IMR-90 (cell line): Measurements from ENCODE around the gene PLA2G15. TPM values are rescaled to one million over a fixed set of nuclear protein-coding genes. Genes with fewer than 3 reads are reported as not detected.

Experiments
- ATAC-seq: fragments of 200-7000 bp; cut with Tn5 transposase; 2 replicates; pipeline ENCODE4 v1.9.1; 2020; ENCODE audit warnings: low read depth, mild to moderate bottlenecking, moderate library complexity
- BruUV-seq: library from RNA; stranded (reverse); fragments of 400-500 nt; replicated peaks from 2 replicates; lab custom pipeline; 2021; lab: Mats Ljungman, UMichigan
- CTCF ChIA-PET: fragments of 300-600 bp; formaldehyde crosslinking; extraction: SDS; loops from one replicate; lab custom pipeline; 2021; ENCODE audit warnings: antibody characterized with exemption; lab: Yijun Ruan, JAX
- POLR2A ChIA-PET: fragments of 300-600 bp; sonication (Branson Sonifier 250); formaldehyde crosslinking; loops from one replicate; lab custom pipeline; 2022; ENCODE audit warnings: antibody characterized with exemption; ENCODE audit not compliant: unreplicated experiment; lab: Charles Lee
- DNase-seq: peaks from one replicate; pipeline ENCODE4 v3.0.0; 2013
- H2AFZ ChIP-seq: replicated peaks from 2 replicates; pipeline ENCODE3; 2013; ENCODE audit warnings: low read length, mild to moderate bottlenecking; ENCODE audit not compliant: poor library complexity
- H2AK5ac ChIP-seq: 2 replicates; pipeline ENCODE4 v1.6.1; 2013; ENCODE audit warnings: low read depth, low read length, inconsistent platforms
- H2AK9ac ChIP-seq: replicated peaks from 2 replicates; pipeline ENCODE3; 2013; ENCODE audit warnings: mild to moderate bottlenecking, low read depth, low read length, moderate library complexity; ENCODE audit not compliant: poor library complexity
- H2BK120ac ChIP-seq: 2 replicates; pipeline ENCODE4 v1.6.1; 2013; ENCODE audit warnings: low read depth, low read length, inconsistent platforms
- H2BK15ac ChIP-seq: 3 replicates; pipeline ENCODE4 v1.6.1; 2013; ENCODE audit warnings: low read depth, low read length, inconsistent platforms
- H2BK20ac ChIP-seq: 2 replicates; pipeline ENCODE4 v1.6.1; 2013; ENCODE audit warnings: low read depth, mild to moderate bottlenecking, inconsistent platforms, low read length, moderate library complexity
- H2BK5ac ChIP-seq: 2 replicates; pipeline ENCODE4 v1.6.1; 2013; ENCODE audit warnings: mild to moderate bottlenecking, low read depth, low read length, inconsistent platforms; ENCODE audit not compliant: poor library complexity, severe bottlenecking
- H3K14ac ChIP-seq: replicated peaks from 2 replicates; pipeline ENCODE4 v1.6.1; 2013; ENCODE audit warnings: low read depth, low read length, inconsistent platforms
- H3K18ac ChIP-seq: 2 replicates; pipeline ENCODE4 v1.6.1; 2013; ENCODE audit warnings: low read depth, low read length, control low read depth
- H3K23ac ChIP-seq: 2 replicates; pipeline ENCODE4 v1.6.1; 2013; ENCODE audit warnings: low read depth, low read length, inconsistent platforms
- H3K27ac ChIP-seq: 2 replicates; pipeline ENCODE4 v1.5.1; 2013; ENCODE audit warnings: mild to moderate bottlenecking, control low read depth, low read length; ENCODE audit not compliant: insufficient read depth
- H3K27me3 ChIP-seq: 2 replicates; pipeline ENCODE4 v1.6.1; 2013; ENCODE audit warnings: low read length; ENCODE audit not compliant: control insufficient read depth, insufficient read depth
- H3K36me3 ChIP-seq: 2 replicates; pipeline ENCODE4 v1.6.1; 2013; ENCODE audit warnings: low read length, mixed read lengths; ENCODE audit not compliant: control insufficient read depth, insufficient read depth
- H3K4ac ChIP-seq: 2 replicates; pipeline ENCODE4 v1.6.1; 2013; ENCODE audit warnings: low read depth, low read length, inconsistent platforms
- H3K4me1 ChIP-seq: 2 replicates; pipeline ENCODE4 v1.6.1; 2013; ENCODE audit warnings: low read length, mixed read lengths; ENCODE audit not compliant: control insufficient read depth, insufficient read depth
- H3K4me2 ChIP-seq: 2 replicates; pipeline ENCODE4 v1.6.1; 2013; ENCODE audit warnings: low read depth, mild to moderate bottlenecking, control low read depth, low read length, moderate library complexity
- H3K4me3 ChIP-seq: 2 replicates; pipeline ENCODE4 v1.5.1; 2013; ENCODE audit warnings: low read depth, mild to moderate bottlenecking, control low read depth, low read length, moderate library complexity; ENCODE audit not compliant: insufficient read depth
- H3K56ac ChIP-seq: 2 replicates; pipeline ENCODE4 v1.6.1; 2013; ENCODE audit warnings: low read length, inconsistent platforms; ENCODE audit not compliant: insufficient read depth; ENCODE audit errors: extremely low read depth
- H3K79me1 ChIP-seq, 2 experiments: 2 replicates each; pipeline ENCODE4 v1.6.1; 2013; ENCODE audit warnings: low read length in 2 of 2, inconsistent platforms in 1 of 2, low read depth in 1 of 2
- H3K9ac ChIP-seq: 2 replicates; pipeline ENCODE4 v1.6.1; 2013; ENCODE audit warnings: low read depth, low read length, control low read depth
- H3K9me1 ChIP-seq: 2 replicates; pipeline ENCODE4 v1.6.1; 2013; ENCODE audit warnings: low read length, inconsistent platforms; ENCODE audit not compliant: insufficient read depth
- H3K9me3 ChIP-seq: 2 replicates; pipeline ENCODE4 v1.6.1; 2013; ENCODE audit warnings: low read length; ENCODE audit not compliant: control insufficient read depth, insufficient read depth
- H4K20me1 ChIP-seq: 2 replicates; pipeline ENCODE4 v1.6.1; 2013; ENCODE audit warnings: low read length, inconsistent platforms; ENCODE audit not compliant: insufficient read depth
- H4K5ac ChIP-seq: 2 replicates; pipeline ENCODE4 v1.6.1; 2013; ENCODE audit warnings: mild to moderate bottlenecking, low read depth, low read length, control low read depth
- H4K8ac ChIP-seq, 2 experiments: 2 replicates each; pipeline ENCODE4 v1.6.1; 2013; ENCODE audit warnings: low read depth in 2 of 2, low read length in 2 of 2, control low read depth in 1 of 2, inconsistent platforms in 1 of 2
- H4K91ac ChIP-seq: 2 replicates; pipeline ENCODE4 v1.6.1; 2013; ENCODE audit warnings: low read depth, low read length, inconsistent platforms; ENCODE audit not compliant: insufficient read depth
- BHLHE40 ChIP-seq: fragments of 150-350 bp; IDR thresholded peaks from 2 replicates; pipeline ENCODE4 v1.6.1; 2016; ENCODE audit warnings: mild to moderate bottlenecking, low read depth, low read length
- CEBPB ChIP-seq: IDR thresholded peaks from 2 replicates; pipeline ENCODE4 v1.6.1; 2012; ENCODE audit warnings: low read depth, low read length, improper control_type of control experiment
- ELK1 ChIP-seq: fragments of 150-350 bp; IDR thresholded peaks from 2 replicates; pipeline ENCODE4 v1.6.1; 2016; ENCODE audit warnings: low read depth, mild to moderate bottlenecking, low read length, moderate library complexity, borderline replicate concordance
- FOS ChIP-seq: fragments of 150-350 bp; IDR thresholded peaks from 2 replicates; pipeline ENCODE4 v1.6.1; 2016; ENCODE audit warnings: low read depth, low read length
- MAFK ChIP-seq: IDR thresholded peaks from 2 replicates; pipeline ENCODE4 v1.6.1; 2012; ENCODE audit warnings: low read depth, low read length, improper control_type of control experiment
- MAZ ChIP-seq: IDR thresholded peaks from 2 replicates; pipeline ENCODE4 v1.6.1; 2012; ENCODE audit warnings: low read depth, mild to moderate bottlenecking, low read length, improper control_type of control experiment, moderate library complexity, borderline replicate concordance
- NFE2L2 ChIP-seq: fragments of 150-350 bp; IDR thresholded peaks from 2 replicates; pipeline ENCODE4 v1.6.1; 2016; ENCODE audit warnings: low read depth, mild to moderate bottlenecking, low read length
- POLR2A ChIP-seq: IDR thresholded peaks from 2 replicates; pipeline ENCODE4 v1.6.1; 2012; ENCODE audit warnings: mild to moderate bottlenecking, low read depth, low read length
- RAD21 ChIP-seq: IDR thresholded peaks from 2 replicates; pipeline ENCODE4 v1.6.1; 2012; ENCODE audit warnings: low read length, improper control_type of control experiment
- RFX5 ChIP-seq: IDR thresholded peaks from 2 replicates; pipeline ENCODE4 v1.8.0; 2012; ENCODE audit warnings: low read depth, mild to moderate bottlenecking, low read length, moderate library complexity
- SMC3 ChIP-seq: fragments of 150-350 bp; IDR thresholded peaks from 2 replicates; pipeline ENCODE4 v1.6.1; 2016; ENCODE audit warnings: low read depth, mild to moderate bottlenecking, antibody characterized with exemption, low read length, moderate library complexity
- USF2 ChIP-seq: fragments of 150-350 bp; IDR thresholded peaks from 2 replicates; pipeline ENCODE4 v1.6.1; 2017; ENCODE audit warnings: mild to moderate bottlenecking, antibody characterized with exemption, low read length, low read depth
- WGBS, 2 experiments: methylation state at CpG; one replicate each; pipeline versions ENCODE4 v1.1.5 to v1.1.7; 2013; ENCODE audit warnings: missing lambda C conversion rate in 2 of 2; ENCODE audit not compliant: insufficient read length in 1 of 2; ENCODE audit errors: extremely low coverage in 2 of 2; 5-methylcytosine and 5-hydroxymethylcytosine counted together
- dilution Hi-C: fragments of 300-500 bp; cut with HindIII; formaldehyde crosslinking; loops from one replicate; pipeline ENCODE4 v1.14.3; 2018; ENCODE audit warnings: low sequenced_read_pairs; ENCODE audit not compliant: unreplicated experiment
- in situ Hi-C: fragments of 300-500 bp; cut with MboI; formaldehyde crosslinking; loops from 3 replicates; pipeline ENCODE4 v1.14.3; 2019; ENCODE audit warnings: low sequenced_read_pairs, inconsistent platforms, mixed read lengths
- intact Hi-C: fragments of 100-400 bp; cut with micrococcal nuclease; formaldehyde crosslinking; loops from 2 replicates; pipeline ENCODE4 v1.10.0; 2022
- polyA plus RNA-seq, 3 experiments: library from polyadenylated mRNA; depleted of rRNA; stranded (reverse); fragments of >200 nt; gene quantifications; 2 replicates each; pipeline ENCODE4 v1.2.3, GENCODE V29; 2012; ENCODE audit warnings: low replicate concordance in 1 of 3
- total RNA-seq: library from RNA; depleted of rRNA; stranded (reverse); fragments of >200 nt; gene quantifications from 2 replicates; pipeline ENCODE4 v1.2.3, GENCODE V29; 2012

The PLA2G15 gene
- total and polyA plus RNA-seq, 2 of the 4 experiments (the other 2 are of a cell fraction): 19.5 to 31.7 TPM

- Histone ChIP-seq H3K27me3 (no peaks in the 10 kb centered on the region), H3K36me3 (peaks cover 19% of the 10 kb centered on the region), H4K5ac (peak overlapping the region; percentile 75), H3K9me3 (no peaks in the 10 kb centered on the region), H2BK15ac (peak overlapping the region; percentile 25; the same call in 1 of the 3 replicates), H4K20me1 (no peaks in the 10 kb centered on the region), H3K9me1 (peaks cover 2% of the 10 kb centered on the region; the same call in 1 of the 2 replicates), H3K27ac (peak overlapping the region; percentile 68), H2BK120ac (peak overlapping the region; percentile 32; the same call in 1 of the 2 replicates), H3K4ac (peak overlapping the region; percentile 83), H2AK5ac (peak overlapping the region; percentile 76), H3K14ac (peak overlapping the region; percentile 11; the same call in 1 of the 2 replicates), H4K91ac (peak overlapping the region; percentile 70; the same call in 1 of the 2 replicates), H4K8ac (peak overlapping the region; percentile 12 to 40; a peak in 3 of 4 replicates), H2BK20ac (no peak overlapping the region), H2AK9ac (peak overlapping the region; percentile 71), H3K4me3 (no peak overlapping the region), H3K18ac (peak overlapping the region; percentile 6; the same call in 1 of the 2 replicates), H3K23ac (0 out of 2 replicates have a peak overlapping the region, but pooled peaks have one; percentile 19), H3K79me1 (peaks cover 0 to 13% of the 10 kb centered on the region in 2 experiments; a peak in 3 of 4 replicates), H3K4me1 (peaks cover 13% of the 10 kb centered on the region), H2AFZ (peak overlapping the region; percentile 80), H3K4me2 (peak overlapping the region; percentile 7; the same call in 1 of the 2 replicates), H2BK5ac (peak overlapping the region; percentile 56), H3K9ac (peak overlapping the region; percentile 21; the same call in 1 of the 2 replicates), H3K56ac (no peak overlapping the region)
- ChIA-PET CTCF (interaction anchor here (0.6 to 1.4 kb wide), 2 partner anchors 57 to 70 kb away, joined by 3 to 4 read pairs; no protein-coding TSS in a partner anchor), POLR2A (interaction anchor here (0.5 kb wide), 1 partner anchor 173 kb away, joined by 3 read pairs; the partner anchor contains the start of gene NFATC3)
- WGBS, 2 experiments: 72% methylated on average over 4 of the region's 13 CpGs; no CpG with 5 or more reads in 1 of the 2 experiments
- BruUV-seq: no TSS peak
- in situ Hi-C loops (no loop called here), dilution Hi-C loops (no loop called here), intact Hi-C loops (no loop called here)
- DNase-seq: peak; percentile 38
- peak; percentile 83 for ATAC-seq
- TF ChIP-seq FOS: no peak
- TF ChIP-seq ELK1: no peak
- no peak for TF ChIP-seq SMC3
- peak; percentile 72; the same call in 1 of the 2 replicates for TF ChIP-seq BHLHE40
- TF ChIP-seq POLR2A: no peak
- no peak for TF ChIP-seq USF2
- peak; percentile 15; the same call in 1 of the 2 replicates for TF ChIP-seq MAFK
- TF ChIP-seq MAZ: no peak
- TF ChIP-seq CEBPB: no peak
- no peak for TF ChIP-seq RFX5
- no peak for TF ChIP-seq RAD21
- peak; percentile 49; the same call in 1 of the 2 replicates for TF ChIP-seq NFE2L2
Observed at GRCh38 chr16:68257906-68258800, 13.0 kb downstream of the PLA2G15 start.
